Activated CD4-positive, alpha-beta T cell treated with anti-CD3 and anti-CD28 coated beads, Interleukin-2, amount 50 U/mL, for 16 hours (primary cell): ENCODE results near the gene COQ7.

ENCODE experiments used
- DNase-seq: peaks from one replicate; pipeline ENCODE4 v3.0.0-alpha.2; 2020

COQ7 gene

GRCh38 chr16:19113577-19114358 lies 46.4 kb downstream of the COQ7 start, which contains the start of gene ITPRIPL2:
TSS of gene ITPRIPL2 (plus strand) at chr16:19113964. CDS start at chr16:19114462, 498 bp downstream.
- DNase-seq, result peak; percentile 31

DNA sequence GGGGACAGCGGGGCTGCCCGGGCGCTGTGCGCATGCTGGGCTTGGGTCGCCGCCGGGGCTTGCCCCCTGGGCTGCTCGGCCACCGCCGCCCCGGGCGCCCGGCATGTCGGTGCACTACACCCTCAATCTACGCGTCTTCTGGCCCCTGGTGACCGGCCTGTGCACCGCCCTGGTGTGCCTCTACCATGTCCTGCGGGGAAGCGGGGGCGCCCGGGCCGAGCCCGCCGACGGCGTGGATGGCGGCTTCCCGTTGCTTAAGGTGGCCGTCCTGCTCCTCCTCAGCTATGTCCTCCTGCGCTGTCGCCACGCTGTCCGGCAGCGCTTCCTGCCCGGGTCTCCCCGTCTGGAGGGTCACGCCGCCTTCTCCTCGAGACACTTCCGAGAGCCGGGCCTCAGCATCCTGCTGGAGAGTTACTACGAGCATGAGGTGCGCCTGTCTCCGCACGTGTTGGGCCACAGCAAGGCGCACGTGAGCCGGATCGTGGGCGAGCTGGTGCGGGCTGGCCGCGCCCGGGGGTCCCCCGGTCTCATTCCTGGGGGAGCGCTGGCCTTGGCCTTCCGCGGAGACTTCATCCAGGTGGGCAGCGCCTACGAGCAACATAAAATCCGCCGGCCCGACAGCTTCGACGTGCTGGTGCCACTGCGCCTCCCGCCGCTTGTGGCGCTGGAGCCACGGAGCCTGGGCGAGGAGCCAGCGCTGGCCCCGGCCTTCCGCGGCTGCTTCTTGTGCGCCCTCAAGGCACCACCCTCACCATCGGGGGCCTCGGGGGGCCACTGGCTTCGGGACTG lies 47.1 kb downstream of the COQ7 start:
- DNase-seq, result peak; percentile 29

GRCh38 chr16:19115148-19116021 lies 48.0 kb downstream of the COQ7 start:
- no peak for DNase-seq

DNA sequence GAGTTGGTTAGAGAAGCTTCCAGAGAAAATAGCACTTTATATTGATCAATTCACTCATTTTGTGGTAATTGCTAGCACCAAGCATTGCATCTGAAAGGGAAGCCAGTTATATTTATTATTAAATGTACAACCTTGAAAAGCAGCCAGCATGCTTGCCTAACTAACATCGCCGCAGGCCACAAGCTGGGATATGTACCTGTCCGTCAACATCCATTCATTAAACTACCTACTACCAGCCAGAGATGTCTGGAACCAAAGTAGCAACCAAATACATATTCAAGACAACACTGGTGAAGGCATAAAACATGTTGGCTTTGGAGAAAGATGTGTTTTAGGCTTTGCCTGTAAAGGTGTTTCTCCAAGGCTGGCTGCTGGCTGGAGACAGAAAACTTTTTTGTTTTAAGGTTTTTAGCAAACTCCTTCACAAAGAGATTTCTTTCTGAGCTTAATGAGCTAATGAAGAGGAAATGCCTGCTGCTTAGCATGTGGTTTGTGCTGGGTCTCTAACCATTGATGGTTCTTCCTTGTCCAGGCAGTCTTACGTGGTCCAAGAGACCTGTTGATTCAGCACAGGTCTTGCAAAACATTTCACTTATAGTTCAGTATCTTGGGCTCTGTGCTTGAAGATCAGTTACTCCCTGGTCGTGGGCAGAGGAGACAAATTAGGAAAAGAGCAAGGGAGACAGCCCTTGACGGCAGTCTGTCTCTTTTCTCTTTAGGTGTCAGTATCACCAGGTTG lies 49.5 kb downstream of the COQ7 start:
- peak; percentile 21 for DNase-seq

GRCh38 chr16:19118938-19119431 lies 51.6 kb downstream of the COQ7 start:
- peak; percentile 68 for DNase-seq

DNA sequence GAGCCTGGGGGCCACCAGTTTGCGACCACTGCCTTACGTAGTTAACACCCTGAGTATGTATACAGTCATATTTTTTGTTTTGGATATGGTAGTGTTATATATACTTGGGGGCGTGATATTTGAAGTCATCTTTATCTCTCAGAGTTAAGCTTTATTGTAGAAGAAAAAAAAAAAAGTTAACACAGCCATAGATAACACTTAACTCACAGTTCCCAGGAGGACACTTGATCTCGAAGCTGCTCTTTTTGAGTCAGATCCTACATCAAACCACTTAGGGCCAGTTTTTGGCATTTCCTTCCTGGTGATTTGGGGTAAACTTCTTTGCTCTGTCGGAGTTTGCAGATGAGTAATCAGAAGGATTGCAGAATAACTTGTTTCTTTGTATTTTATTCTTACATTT lies 52.1 kb downstream of the COQ7 start:
- peak; percentile 77 for DNase-seq

GRCh38 chr16:19123535-19124178 lies 56.2 kb downstream of the COQ7 start:
- DNase-seq, result no peak

GRCh38 chr16:19126300-19126699 lies 58.9 kb downstream of the COQ7 start:
- DNase-seq, result no peak

DNA sequence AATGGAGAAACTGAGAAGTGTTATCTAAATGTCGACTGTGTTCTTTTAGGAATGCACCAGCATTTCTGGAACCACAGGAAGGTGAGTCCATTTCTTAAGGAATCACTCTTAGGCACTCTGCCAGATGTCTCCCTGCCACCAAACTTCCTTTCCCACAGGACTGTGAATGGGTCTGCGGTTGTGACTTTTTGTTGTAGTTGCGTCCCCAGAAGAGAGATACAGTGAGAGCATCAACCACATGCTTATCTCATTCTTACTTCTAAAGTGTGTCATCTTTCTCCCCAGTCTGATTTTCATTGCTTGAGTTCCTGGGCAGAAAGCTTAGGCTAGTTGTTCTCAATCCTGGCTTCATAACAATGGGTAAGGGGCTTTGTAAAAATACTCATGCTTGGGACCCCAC lies 59.8 kb downstream of the COQ7 start:
- DNase-seq, result peak; percentile 75

GRCh38 chr16:19127674-19128131 lies 60.3 kb downstream of the COQ7 start:
- peak; percentile 70 for DNase-seq

- no peak for DNase-seq
Observed at GRCh38 chr16:19128454-19129200, 61.2 kb downstream of the COQ7 start.
